ENCODE data around the gene CNST.
"Not testable (repeated sequence)": the region's sequence is repeated elsewhere in the genome, so short reads cannot be mapped to it uniquely, and the experiment has no call there.

Gene CNST

GRCh38 chr1:246691622-246692495 is 125.6 kb downstream of the CNST start:
- no peak overlapping the region for H3K4me3 ChIP-seq (ENCODE audit: low read depth, low read length)
- no peak for DNase-seq (ENCODE audit: low read depth)

GRCh38 chr1:246694213-246694895 is 128.1 kb downstream of the CNST start:
- DNase-seq (ENCODE audit: low read depth); H3K4me3 ChIP-seq (ENCODE audit: low read depth, low read length): not testable (repeated sequence)

- DNase-seq (ENCODE audit: low read depth) = no peak
These were observed 128.9 kb downstream of the CNST start for GRCh38 chr1:246695136-246695535.

GRCh38 chr1:246695666-246696065 is 129.4 kb downstream of the CNST start:
- no peak overlapping the region for H3K4me3 ChIP-seq (ENCODE audit: low read depth, low read length)
- no peak for DNase-seq (ENCODE audit: low read depth)

More at GRCh38 chr1:246695136-246695535, 128.9 kb downstream of the CNST start:
- no peak overlapping the region for H3K4me3 ChIP-seq (ENCODE audit: low read depth, low read length)

GRCh38 chr1:246698466-246699094 is 132.3 kb downstream of the CNST start:
- no peak for DNase-seq (ENCODE audit: low read depth)
- peak overlapping the region; percentile 10 for H3K4me3 ChIP-seq (ENCODE audit: low read depth, low read length)

- peak; percentile 75 for DNase-seq (ENCODE audit: low read depth)
- H3K4me3 ChIP-seq (ENCODE audit: low read depth, low read length) = peak overlapping the region; percentile 10
These were observed 133.0 kb downstream of the CNST start for GRCh38 chr1:246699095-246699735.

GRCh38 chr1:246703581-246703980 is 137.3 kb downstream of the CNST start:
- DNase-seq (ENCODE audit: low read depth) = no peak
- H3K4me3 ChIP-seq (ENCODE audit: low read depth, low read length) = no peak overlapping the region

- peak; percentile 69 for DNase-seq (ENCODE audit: low read depth)
- no peak overlapping the region for H3K4me3 ChIP-seq (ENCODE audit: low read depth, low read length)
These were observed 139.1 kb downstream of the CNST start for GRCh38 chr1:246705368-246705767.

GRCh38 chr1:246708166-246708565 is 141.9 kb downstream of the CNST start:
- no peak overlapping the region for H3K4me3 ChIP-seq (ENCODE audit: low read depth, low read length)
- no peak for DNase-seq (ENCODE audit: low read depth)

GRCh38 chr1:246709196-246709595 is 142.9 kb downstream of the CNST start:
- no peak overlapping the region for H3K4me3 ChIP-seq (ENCODE audit: low read depth, low read length)
- no peak for DNase-seq (ENCODE audit: low read depth)

- DNase-seq (ENCODE audit: low read depth) = no peak
- H3K4me3 ChIP-seq (ENCODE audit: low read depth, low read length) = no peak overlapping the region
These were observed 143.6 kb downstream of the CNST start for GRCh38 chr1:246709835-246710234.

GRCh38 chr1:246711548-246712003 is 145.3 kb downstream of the CNST start:
- DNase-seq (ENCODE audit: low read depth) = no peak
- H3K4me3 ChIP-seq (ENCODE audit: low read depth, low read length) = no peak overlapping the region

- not testable (repeated sequence) for DNase-seq (ENCODE audit: low read depth); H3K4me3 ChIP-seq (ENCODE audit: low read depth, low read length)
These were observed 146.2 kb downstream of the CNST start for GRCh38 chr1:246712428-246712827.

Measured in skeletal muscle cell (primary cell).